Measurements from ENCODE around the gene ALOX5AP. TPM values are rescaled to one million over a fixed set of nuclear protein-coding genes. Genes with fewer than 3 reads are reported as not detected.

Gene ALOX5AP
- total RNA-seq, 1 donor from 2014 or later = not detected

- H3K27me3 ChIP-seq = no peaks in the 10 kb centered on the region
- no peak overlapping the region for H3K9ac ChIP-seq
- H3K4me2 ChIP-seq = no peak overlapping the region
- no peak overlapping the region for H3K4me3 ChIP-seq
- no peaks in the 10 kb centered on the region for H3K9me3 ChIP-seq (ENCODE audit: low read depth)
- TF ChIP-seq CTCF (IDR thresholded peaks at IDR 0.05) (no peak), EZH2 (IDR thresholded peaks at IDR 0.05) (no peak), EZH2phosphoT487 (IDR thresholded peaks at IDR 0.05) (no peak)
- Mint-ChIP-seq H3K4me3 (no peak overlapping the region), H3K27me3 (ENCODE audit: insufficient read depth, low read depth) (peaks cover 9% of the 10 kb centered on the region), H3K4me1 (peaks cover 26% of the 10 kb centered on the region), H3K36me3 (no peaks in the 10 kb centered on the region), H3K27ac (no peak overlapping the region), H3K9me3 (peaks cover 5% of the 10 kb centered on the region)
- H3K79me2 ChIP-seq (ENCODE audit: low read depth) = no peaks in the 10 kb centered on the region
- no peaks in the 10 kb centered on the region for H3F3A ChIP-seq (ENCODE audit: low read depth)
- H3K36me3 ChIP-seq = no peaks in the 10 kb centered on the region
- H2AFZ ChIP-seq (replicated peaks) = no peak overlapping the region
- no peak overlapping the region for H3K27ac ChIP-seq
- no peaks in the 10 kb centered on the region for H3K4me1 ChIP-seq
- DNase-seq (ENCODE audit: low spot score) = no peak
- H4K20me1 ChIP-seq (ENCODE audit: low read depth) = no peaks in the 10 kb centered on the region
Measured at GRCh38 chr13:30750036-30750435, 14.7 kb downstream of the ALOX5AP start.

GRCh38 chr13:30751183-30751933, 16.0 kb downstream of the ALOX5AP start:
- Mint-ChIP-seq H3K27me3 (ENCODE audit: insufficient read depth, low read depth) (peaks cover 4% of the 10 kb centered on the region), H3K9me3 (peaks cover 5% of the 10 kb centered on the region), H3K27ac (peak overlapping the region; percentile 72), H3K36me3 (no peaks in the 10 kb centered on the region), H3K4me3 (no peak overlapping the region), H3K4me1 (peaks cover 17% of the 10 kb centered on the region)
- H3K27me3 ChIP-seq = no peaks in the 10 kb centered on the region
- H3K9me3 ChIP-seq (ENCODE audit: low read depth) = no peaks in the 10 kb centered on the region
- H3K27ac ChIP-seq = no peak overlapping the region
- no peaks in the 10 kb centered on the region for H3K79me2 ChIP-seq (ENCODE audit: low read depth)
- H3K4me1 ChIP-seq = peaks cover 5% of the 10 kb centered on the region
- H4K20me1 ChIP-seq (ENCODE audit: low read depth) = no peaks in the 10 kb centered on the region
- no peak for DNase-seq (ENCODE audit: low spot score)
- TF ChIP-seq EZH2 (IDR thresholded peaks at IDR 0.05) = no peak
- no peak for TF ChIP-seq CTCF (IDR thresholded peaks at IDR 0.05)
- TF ChIP-seq EZH2phosphoT487 (IDR thresholded peaks at IDR 0.05) = no peak
- no peaks in the 10 kb centered on the region for H3K36me3 ChIP-seq
- no peak overlapping the region for H2AFZ ChIP-seq (replicated peaks)
- no peak overlapping the region for H3K4me3 ChIP-seq
- no peaks in the 10 kb centered on the region for H3F3A ChIP-seq (ENCODE audit: low read depth)
- no peak overlapping the region for H3K4me2 ChIP-seq
- no peak overlapping the region for H3K9ac ChIP-seq

GRCh38 chr13:30752201-30752797, 17.0 kb downstream of the ALOX5AP start:
- H3F3A ChIP-seq (ENCODE audit: low read depth) = no peaks in the 10 kb centered on the region
- TF ChIP-seq EZH2phosphoT487 (IDR thresholded peaks at IDR 0.05) = no peak
- no peak for TF ChIP-seq CTCF (IDR thresholded peaks at IDR 0.05)
- TF ChIP-seq EZH2 (IDR thresholded peaks at IDR 0.05) = no peak
- no peak overlapping the region for H3K27ac ChIP-seq
- H3K4me2 ChIP-seq = no peak overlapping the region
- Mint-ChIP-seq H3K27ac (peak overlapping the region; percentile 72), H3K36me3 (no peaks in the 10 kb centered on the region), H3K4me3 (no peak overlapping the region), H3K4me1 (peaks cover 12% of the 10 kb centered on the region), H3K27me3 (ENCODE audit: insufficient read depth, low read depth) (peaks cover 4% of the 10 kb centered on the region), H3K9me3 (peaks cover 5% of the 10 kb centered on the region)
- H3K9ac ChIP-seq = no peak overlapping the region
- H3K36me3 ChIP-seq = no peaks in the 10 kb centered on the region
- no peaks in the 10 kb centered on the region for H3K79me2 ChIP-seq (ENCODE audit: low read depth)
- no peaks in the 10 kb centered on the region for H3K27me3 ChIP-seq
- no peaks in the 10 kb centered on the region for H4K20me1 ChIP-seq (ENCODE audit: low read depth)
- no peak for DNase-seq (ENCODE audit: low spot score)
- peaks cover 6% of the 10 kb centered on the region for H3K4me1 ChIP-seq
- H2AFZ ChIP-seq (replicated peaks) = no peak overlapping the region
- no peaks in the 10 kb centered on the region for H3K9me3 ChIP-seq (ENCODE audit: low read depth)
- H3K4me3 ChIP-seq = no peak overlapping the region
